Measurements from ENCODE around the gene GPR34.

The GPR34 gene

DNA sequence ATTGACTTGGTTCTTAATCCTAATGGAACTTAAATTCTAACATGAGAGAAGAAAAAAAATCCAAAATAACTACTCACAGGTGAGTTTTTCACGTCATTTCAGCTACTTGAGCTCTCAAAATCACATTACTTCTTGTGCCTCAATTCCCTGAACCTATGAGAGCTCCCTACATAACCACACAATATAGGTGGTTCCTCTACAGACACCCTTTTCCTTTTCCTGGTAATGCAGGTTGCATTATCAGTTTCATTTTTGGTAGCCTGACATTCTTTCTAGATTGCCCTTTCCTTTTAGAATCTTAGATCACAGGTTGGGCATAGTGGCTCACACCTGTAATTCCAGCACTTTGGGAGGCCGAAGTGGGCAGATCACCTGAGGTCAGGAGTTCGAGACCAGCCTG is 4.3 kb downstream of the GPR34 start:
- TF ChIP-seq, protein P1, sequence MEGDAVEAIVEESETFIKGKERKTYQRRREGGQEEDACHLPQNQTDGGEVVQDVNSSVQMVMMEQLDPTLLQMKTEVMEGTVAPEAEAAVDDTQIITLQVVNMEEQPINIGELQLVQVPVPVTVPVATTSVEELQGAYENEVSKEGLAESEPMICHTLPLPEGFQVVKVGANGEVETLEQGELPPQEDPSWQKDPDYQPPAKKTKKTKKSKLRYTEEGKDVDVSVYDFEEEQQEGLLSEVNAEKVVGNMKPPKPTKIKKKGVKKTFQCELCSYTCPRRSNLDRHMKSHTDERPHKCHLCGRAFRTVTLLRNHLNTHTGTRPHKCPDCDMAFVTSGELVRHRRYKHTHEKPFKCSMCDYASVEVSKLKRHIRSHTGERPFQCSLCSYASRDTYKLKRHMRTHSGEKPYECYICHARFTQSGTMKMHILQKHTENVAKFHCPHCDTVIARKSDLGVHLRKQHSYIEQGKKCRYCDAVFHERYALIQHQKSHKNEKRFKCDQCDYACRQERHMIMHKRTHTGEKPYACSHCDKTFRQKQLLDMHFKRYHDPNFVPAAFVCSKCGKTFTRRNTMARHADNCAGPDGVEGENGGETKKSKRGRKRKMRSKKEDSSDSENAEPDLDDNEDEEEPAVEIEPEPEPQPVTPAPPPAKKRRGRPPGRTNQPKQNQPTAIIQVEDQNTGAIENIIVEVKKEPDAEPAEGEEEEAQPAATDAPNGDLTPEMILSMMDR (IDR thresholded peaks at IDR 0.05; ENCODE audit: insufficient read depth, missing control alignments): no peak
- DNase-seq (ENCODE audit: insufficient read length, low spot score) (no peak), FAIRE-seq (no peak)

DNA sequence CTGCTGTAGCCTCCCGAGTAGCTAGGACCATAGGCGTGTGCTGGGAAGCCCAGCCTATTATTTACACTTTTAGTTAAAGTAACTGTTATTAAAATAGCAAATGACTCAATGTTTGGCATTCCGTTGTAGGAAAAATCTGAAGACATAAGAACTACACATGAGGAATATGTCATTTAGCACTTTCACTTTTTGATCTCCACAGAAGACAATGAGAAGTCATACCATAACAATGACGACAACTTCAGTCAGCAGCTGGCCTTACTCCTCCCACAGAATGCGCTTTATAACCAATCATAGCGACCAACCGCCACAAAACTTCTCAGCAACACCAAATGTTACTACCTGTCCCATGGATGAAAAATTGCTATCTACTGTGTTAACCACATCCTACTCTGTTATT is 6.7 kb downstream of the GPR34 start:
- TF ChIP-seq, protein P1 (IDR thresholded peaks at IDR 0.05; ENCODE audit: insufficient read depth, missing control alignments): no peak
- DNase-seq (ENCODE audit: insufficient read length, low spot score) (no peak), FAIRE-seq (no peak)

DNA sequence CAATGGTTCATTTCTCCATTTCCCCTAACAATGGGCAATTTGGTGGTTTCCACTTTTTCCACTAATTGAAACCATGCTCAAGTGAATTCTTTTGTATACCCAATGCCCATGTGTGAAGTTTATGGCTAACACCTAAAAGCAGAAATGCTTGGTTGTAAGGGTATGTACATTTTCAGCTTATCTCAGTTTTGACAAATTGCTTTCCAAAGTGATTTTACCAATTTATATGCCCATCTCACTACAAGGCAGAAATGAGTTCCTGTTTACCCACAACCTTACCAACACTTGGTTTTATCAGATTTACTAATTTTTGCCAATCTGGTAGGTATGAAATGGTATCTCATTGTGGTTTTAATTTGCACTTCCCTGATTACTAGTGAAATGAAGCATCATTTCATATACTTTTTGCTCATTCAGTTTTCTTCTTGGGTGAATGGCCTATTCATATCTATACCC is 14.8 kb downstream of the GPR34 start:
- no peak for FAIRE-seq
- TF ChIP-seq, protein P1 (IDR thresholded peaks at IDR 0.05; ENCODE audit: insufficient read depth, missing control alignments): no peak

GRCh38 chrX:41705042-41705441 is 16.3 kb downstream of the GPR34 start:
- DNase-seq (ENCODE audit: insufficient read length, low spot score): no peak
- FAIRE-seq: no peak
- TF ChIP-seq, protein P1 (IDR thresholded peaks at IDR 0.05; ENCODE audit: insufficient read depth, missing control alignments): no peak

More for the DNA sequence above, 14.8 kb downstream of the GPR34 start:
- DNase-seq (ENCODE audit: insufficient read length, low spot score): no peak

- TF ChIP-seq, protein P1 (IDR thresholded peaks at IDR 0.05; ENCODE audit: insufficient read depth, missing control alignments): no peak
- FAIRE-seq: no peak
- no peak for DNase-seq (ENCODE audit: insufficient read length, low spot score)
Measured at GRCh38 chrX:41705680-41706374, 17.1 kb downstream of the GPR34 start.

GRCh38 chrX:41707218-41707617 is 18.4 kb downstream of the GPR34 start:
- TF ChIP-seq, protein P1 (IDR thresholded peaks at IDR 0.05; ENCODE audit: insufficient read depth, missing control alignments): no peak
- DNase-seq (ENCODE audit: insufficient read length, low spot score): no peak

DNA sequence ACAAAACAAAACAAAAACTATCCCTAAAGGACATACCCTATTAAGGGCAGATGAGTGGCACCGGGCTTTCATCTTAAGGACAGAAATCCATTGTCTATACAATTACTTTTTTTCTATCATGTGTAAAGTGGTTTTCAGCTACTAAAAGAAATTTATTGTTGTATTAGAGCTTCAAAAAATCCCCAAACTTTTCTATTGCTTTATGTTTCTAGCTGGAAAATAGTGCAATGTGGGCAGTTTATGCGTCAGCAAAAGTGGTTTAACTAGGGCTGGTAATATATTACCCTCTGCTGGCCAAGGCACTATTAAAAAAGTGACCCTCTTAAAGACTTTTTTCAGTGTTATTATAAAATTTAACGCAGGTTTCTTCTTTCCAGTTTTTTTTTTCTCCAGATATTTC is 19.7 kb downstream of the GPR34 start:
- TF ChIP-seq, protein P1 (IDR thresholded peaks at IDR 0.05; ENCODE audit: insufficient read depth, missing control alignments): no peak
- no peak for FAIRE-seq
- no peak for DNase-seq (ENCODE audit: insufficient read length, low spot score)

More at GRCh38 chrX:41707218-41707617, 18.4 kb downstream of the GPR34 start:
- FAIRE-seq: no peak
